Measurements from ENCODE around the gene RAB23.
A peak's percentile ranks its signal among the peaks of the same experiment; 100 is the strongest.

The RAB23 gene

DNA sequence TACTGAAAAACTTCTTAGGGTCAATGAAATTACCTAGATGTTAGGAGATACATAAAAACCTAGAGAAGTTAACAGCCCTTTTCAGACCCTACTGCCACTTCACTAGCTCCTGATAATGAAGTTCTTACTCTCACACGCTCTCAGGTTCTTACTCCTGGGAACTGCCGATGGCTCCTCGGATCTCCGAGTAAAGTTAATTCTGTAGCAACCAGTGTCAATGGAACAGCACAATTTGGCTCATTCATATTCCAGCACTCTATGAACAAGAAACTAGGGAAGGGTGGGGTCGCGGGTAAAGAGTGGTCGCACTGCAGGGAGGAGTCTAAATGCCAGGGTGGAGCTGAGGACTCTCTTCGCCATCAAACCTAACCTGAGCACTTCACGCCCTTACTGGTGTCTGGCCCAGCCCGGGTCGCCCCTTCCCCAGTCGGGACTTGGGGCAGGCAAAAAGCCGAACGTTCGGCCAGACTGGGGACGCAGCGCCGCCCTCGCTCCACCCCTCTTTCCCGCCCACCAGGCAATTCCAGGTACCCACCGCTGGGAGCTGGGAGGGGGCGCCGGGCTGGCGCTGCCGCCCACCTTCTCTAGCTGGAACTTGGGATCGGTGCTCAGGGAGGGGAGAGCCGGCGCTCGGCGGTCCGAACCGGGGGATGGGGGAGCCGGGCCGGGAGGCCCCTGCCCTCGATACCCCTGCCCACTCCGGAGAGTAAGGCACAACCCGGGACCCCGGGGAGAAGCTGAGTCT lies 744 bp downstream of the RAB23 start:
- peak overlapping the region; percentile 95 for H3K27ac ChIP-seq
- CTCF ChIA-PET, result interaction anchor here (0.6 to 1.2 kb wide), 9 partner anchors 10 to 487 kb away, joined by 3 to 6 read pairs (median 4); partner anchors contain the start of gene PRIM2
- TF ChIP-seq, protein P1, sequence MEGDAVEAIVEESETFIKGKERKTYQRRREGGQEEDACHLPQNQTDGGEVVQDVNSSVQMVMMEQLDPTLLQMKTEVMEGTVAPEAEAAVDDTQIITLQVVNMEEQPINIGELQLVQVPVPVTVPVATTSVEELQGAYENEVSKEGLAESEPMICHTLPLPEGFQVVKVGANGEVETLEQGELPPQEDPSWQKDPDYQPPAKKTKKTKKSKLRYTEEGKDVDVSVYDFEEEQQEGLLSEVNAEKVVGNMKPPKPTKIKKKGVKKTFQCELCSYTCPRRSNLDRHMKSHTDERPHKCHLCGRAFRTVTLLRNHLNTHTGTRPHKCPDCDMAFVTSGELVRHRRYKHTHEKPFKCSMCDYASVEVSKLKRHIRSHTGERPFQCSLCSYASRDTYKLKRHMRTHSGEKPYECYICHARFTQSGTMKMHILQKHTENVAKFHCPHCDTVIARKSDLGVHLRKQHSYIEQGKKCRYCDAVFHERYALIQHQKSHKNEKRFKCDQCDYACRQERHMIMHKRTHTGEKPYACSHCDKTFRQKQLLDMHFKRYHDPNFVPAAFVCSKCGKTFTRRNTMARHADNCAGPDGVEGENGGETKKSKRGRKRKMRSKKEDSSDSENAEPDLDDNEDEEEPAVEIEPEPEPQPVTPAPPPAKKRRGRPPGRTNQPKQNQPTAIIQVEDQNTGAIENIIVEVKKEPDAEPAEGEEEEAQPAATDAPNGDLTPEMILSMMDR (conservative IDR thresholded peaks at IDR 0.05; ENCODE audit: low read depth), result peak; percentile 31; the same call in 1 of the 2 replicates
- DNase-seq (ENCODE audit: low spot score), result peak; percentile 69
- POLR2A ChIA-PET (ENCODE audit: low non-redundant PET), result interaction anchor here (0.6 to 1.1 kb wide), 3 partner anchors 40 to 96 kb away, joined by 3 to 4 read pairs (median 3); partner anchors contain the start of gene PRIM2

DNA sequence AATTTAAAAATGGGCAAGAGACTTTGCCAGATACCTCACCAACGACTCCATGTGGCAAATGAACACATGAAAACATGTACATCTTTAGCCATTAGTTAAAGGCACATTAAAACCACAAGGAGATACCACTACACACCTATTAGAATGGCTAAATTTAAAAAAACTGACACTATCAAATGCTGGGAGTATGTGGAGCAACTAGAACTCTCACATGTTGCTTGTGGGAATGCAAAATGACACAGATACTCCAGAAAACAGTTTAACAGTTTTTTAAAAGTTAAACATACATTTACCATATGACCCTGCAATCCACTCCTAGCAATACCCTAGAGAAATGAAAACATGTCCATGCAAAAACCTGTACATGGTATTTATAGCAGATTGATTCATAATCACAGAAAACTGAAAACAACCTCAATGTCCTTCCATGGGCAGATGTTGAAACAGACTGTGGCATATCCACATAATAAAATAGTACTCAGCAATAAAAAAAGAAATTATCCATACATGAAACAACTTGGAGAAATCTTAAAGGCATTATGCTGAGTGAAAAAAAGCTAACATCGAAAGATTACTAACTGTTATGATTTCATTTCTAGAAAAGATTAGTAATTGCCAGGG lies 1.9 kb downstream of the RAB23 start:
- TF ChIP-seq, protein P1 (conservative IDR thresholded peaks at IDR 0.05; ENCODE audit: low read depth), result no peak
- no peak for DNase-seq (ENCODE audit: low spot score)
- ChIA-PET CTCF (interaction anchor here (0.9 kb wide), 1 partner anchor 134 kb away, joined by 5 read pairs; no protein-coding TSS in a partner anchor), POLR2A (ENCODE audit: low non-redundant PET) (no interaction called here)
- H3K27ac ChIP-seq, result no peak overlapping the region

DNA sequence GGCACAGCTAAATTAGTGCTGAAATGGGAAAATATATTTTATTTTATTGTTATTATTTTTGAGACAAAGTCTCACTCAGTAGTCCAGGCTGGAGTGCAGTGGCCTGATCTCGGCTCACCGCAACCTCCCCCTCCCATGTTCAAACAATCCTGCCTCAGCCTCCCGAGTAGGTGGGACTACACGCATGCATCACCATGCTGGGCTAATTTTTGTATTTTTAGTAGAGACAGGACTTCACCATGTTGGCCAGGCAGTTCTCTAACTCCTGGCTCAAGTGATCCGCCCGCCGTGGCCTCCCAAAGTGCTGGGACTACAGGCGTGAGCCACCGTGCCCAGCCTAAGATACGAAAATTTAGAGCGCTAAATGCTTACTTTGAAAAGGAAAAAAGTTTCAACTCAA lies 4.8 kb downstream of the RAB23 start:
- ChIA-PET CTCF (interaction anchor here (0.6 kb wide), 1 partner anchor 11 kb away, joined by 5 read pairs; no protein-coding TSS in a partner anchor), POLR2A (ENCODE audit: low non-redundant PET) (no interaction called here)
- no peak for DNase-seq (ENCODE audit: low spot score)
- TF ChIP-seq, protein P1 (conservative IDR thresholded peaks at IDR 0.05; ENCODE audit: low read depth), result no peak
- H3K27ac ChIP-seq, result no peak overlapping the region

DNA sequence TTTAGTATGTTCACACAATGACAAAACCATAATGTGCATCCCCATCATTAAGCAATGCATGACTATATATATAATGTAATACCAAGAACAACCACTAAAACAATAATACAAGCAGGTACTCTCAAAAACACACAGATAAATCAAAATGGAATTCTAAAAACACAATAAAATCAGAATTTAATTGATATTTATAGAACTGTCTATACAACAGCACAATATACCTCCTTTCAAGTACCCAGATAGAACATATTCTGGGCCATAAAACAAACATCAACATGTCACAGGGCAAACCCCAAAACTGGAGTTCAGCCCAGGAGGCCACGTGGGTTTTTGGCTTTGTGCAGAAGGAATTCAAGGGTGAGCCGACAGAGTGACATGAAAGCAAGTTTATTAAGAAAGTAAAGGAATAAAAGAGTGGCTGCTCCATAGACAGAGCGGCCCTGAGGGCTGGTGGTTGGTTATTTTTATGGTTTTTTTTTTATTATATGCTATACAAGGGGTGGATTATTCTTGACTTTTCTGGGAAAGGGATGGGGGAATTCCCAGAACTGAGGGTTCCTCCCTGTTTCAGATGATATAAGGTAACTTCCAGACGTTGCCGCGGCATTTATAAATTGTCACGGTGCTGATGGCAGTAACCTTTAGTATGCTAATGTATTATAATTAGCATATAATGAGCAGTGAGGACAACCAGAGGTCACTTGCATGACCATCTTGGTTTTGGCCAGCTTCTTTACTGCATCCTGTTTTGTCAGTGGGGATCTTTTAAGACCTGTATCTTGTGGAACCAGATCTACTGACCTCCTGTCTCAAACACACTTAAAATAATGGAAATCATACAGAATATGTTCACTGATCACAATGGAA lies 5.6 kb downstream of the RAB23 start:
- POLR2A ChIA-PET (ENCODE audit: low non-redundant PET), result no interaction called here
- TF ChIP-seq, protein P1 (conservative IDR thresholded peaks at IDR 0.05; ENCODE audit: low read depth), result no peak
- DNase-seq (ENCODE audit: low spot score), result no peak
- H3K27ac ChIP-seq, result no peak overlapping the region
- CTCF ChIA-PET, result no interaction called here

DNA sequence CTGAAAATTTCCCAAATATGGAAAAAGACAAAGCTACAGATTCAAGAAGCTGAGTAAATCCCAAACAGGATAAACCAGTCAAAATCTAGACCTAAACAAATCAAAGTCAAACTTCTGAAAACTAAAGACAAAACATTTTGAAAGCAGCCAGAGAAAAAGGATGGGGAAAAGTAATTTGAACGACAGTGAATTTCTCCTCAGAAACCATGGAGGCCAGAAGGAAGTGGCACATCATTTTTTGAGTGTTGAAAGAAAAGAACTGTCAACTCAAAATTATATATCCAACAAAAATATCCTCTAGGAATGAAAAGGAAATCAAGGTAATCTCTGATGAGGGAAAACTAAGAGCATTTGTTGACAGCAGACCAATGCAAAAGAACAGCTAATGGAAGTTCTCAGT lies 6.8 kb downstream of the RAB23 start:
- CTCF ChIA-PET, result interaction anchor here (1.0 kb wide), 1 partner anchor 109 kb away, joined by 3 read pairs; no protein-coding TSS in a partner anchor
- POLR2A ChIA-PET (ENCODE audit: low non-redundant PET), result no interaction called here
- DNase-seq (ENCODE audit: low spot score), result no peak
- TF ChIP-seq, protein P1 (conservative IDR thresholded peaks at IDR 0.05; ENCODE audit: low read depth), result no peak
- H3K27ac ChIP-seq, result no peak overlapping the region

DNA sequence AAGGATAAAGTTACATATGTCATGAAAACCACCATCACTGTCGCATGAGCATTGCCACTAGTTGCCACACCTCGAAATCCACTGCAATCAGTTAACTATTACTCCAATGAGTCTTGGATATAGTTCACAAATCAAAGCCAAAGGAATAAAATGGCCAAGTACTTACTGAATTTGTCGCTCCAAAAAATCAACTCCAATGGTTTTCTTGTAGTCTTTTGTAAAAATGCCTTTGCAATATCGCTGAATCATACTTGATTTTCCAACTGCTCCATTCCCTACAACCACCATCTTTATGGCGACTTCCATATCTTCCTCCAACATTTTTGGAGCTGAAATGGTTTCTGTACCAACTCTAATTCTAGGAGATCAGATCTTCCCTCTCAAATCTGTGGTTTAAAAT lies 12.0 kb downstream of the RAB23 start:
- no peak for DNase-seq (ENCODE audit: low spot score)
- H3K27ac ChIP-seq, result no peak overlapping the region
- ChIA-PET CTCF (no interaction called here), POLR2A (ENCODE audit: low non-redundant PET) (no interaction called here)
- TF ChIP-seq, protein P1 (conservative IDR thresholded peaks at IDR 0.05; ENCODE audit: low read depth), result no peak
